A549 (cell line): ENCODE results near the gene WDHD1. TPM values are rescaled to one million over a fixed set of nuclear protein-coding genes. Genes with fewer than 3 reads are reported as not detected.

Experiments used
- ATAC-seq, 2 experiments: fragments of 200-7000 bp in 1 of 2; fragments of >200 bp in 1 of 2; cut with Nextera tagmentation in 1 of 2; cut with Tn5 transposase in 1 of 2; 3 replicates each; pipeline versions ENCODE4 v1.8.0 to v1.9.1; 2018 to 2020; ENCODE audit warnings: mild to moderate bottlenecking in 1 of 2, moderate library complexity in 1 of 2
- CTCF ChIA-PET: fragments of 300-600 bp; sonication (Branson Sonifier 250); formaldehyde crosslinking; extraction: SDS; loops from one replicate; lab custom pipeline; 2021; ENCODE audit warnings: antibody characterized with exemption, inconsistent platforms; lab: Yijun Ruan, JAX
- POLR2A ChIA-PET: fragments of 350-600 bp; formaldehyde crosslinking; extraction: SDS; loops from one replicate; lab custom pipeline; 2021; ENCODE audit warnings: antibody characterized with exemption, inconsistent platforms; lab: Yijun Ruan, JAX
- DNase-seq, 2 experiments: peaks; one replicate each; pipeline versions ENCODE4 v3.0.0 to v3.0.0-alpha.2; 2011 to 2016; ENCODE audit warnings: low read depth in 1 of 2, low spot score in 1 of 2
- FAIRE-seq: peaks from 2 replicates; lab custom pipeline; 2011; peaks lifted over from hg19 to GRCh38; lab: Jason Lieb, UNC
- H3K27ac ChIP-seq, 2 experiments: fragments of >200 bp; sonication (Bioruptor Twin); formaldehyde crosslinking; 3 replicates each; pipeline ENCODE4 v1.5.1; 2016 to 2017
- H3K4me1 ChIP-seq: fragments of >200 bp; sonication (Bioruptor Twin); formaldehyde crosslinking; 3 replicates; pipeline ENCODE4 v1.6.1; 2016
- H3K4me2 ChIP-seq: fragments of >200 bp; sonication (Bioruptor Twin); formaldehyde crosslinking; 3 replicates; pipeline ENCODE4 v1.6.1; 2016
- H3K4me3 ChIP-seq: fragments of >200 bp; sonication (Bioruptor Twin); formaldehyde crosslinking; 3 replicates; pipeline ENCODE4 v1.5.1; 2016
- H3K9me3 ChIP-seq: fragments of >200 bp; sonication (Bioruptor Twin); formaldehyde crosslinking; 3 replicates; pipeline ENCODE4 v1.6.1; 2016
- BCL3 ChIP-seq: fragments of >200 bp; sonication (Bioruptor Twin); formaldehyde crosslinking; IDR thresholded peaks from 3 replicates; pipeline ENCODE4 v1.6.1; 2016
- CBX8 ChIP-seq: fragments of 200-600 bp; sonication (generic); IDR thresholded peaks from 2 replicates; pipeline ENCODE4 v1.6.1; 2016
- CTCF ChIP-seq: fragments of >200 bp; sonication (Bioruptor Twin); formaldehyde crosslinking; IDR thresholded peaks from 3 replicates; pipeline ENCODE4 v1.5.1; 2016
- ELK1 ChIP-seq: fragments of 150-350 bp; IDR thresholded peaks from 2 replicates; pipeline ENCODE4 v1.6.1; 2014; ENCODE audit warnings: low read depth, mild to moderate bottlenecking, low read length
- ESRRA ChIP-seq: fragments of 150-350 bp; IDR thresholded peaks from 2 replicates; pipeline ENCODE4 v1.6.1; 2014; ENCODE audit warnings: mild to moderate bottlenecking, low read length, borderline replicate concordance
- FOSL2 ChIP-seq, 2 experiments: fragments of 450-650 bp in 1 of 2; fragments of >200 bp in 1 of 2; sonication (Bioruptor Twin) in 1 of 2; formaldehyde crosslinking; IDR thresholded peaks; 2 replicates each; pipeline versions ENCODE4 v1.5.0 to v1.6.1; 2016 to 2020; ENCODE audit warnings: mild to moderate bottlenecking in 1 of 2, moderate library complexity in 1 of 2
- GATA3 ChIP-seq: IDR thresholded peaks from 2 replicates; pipeline ENCODE4 v1.6.1; 2012; ENCODE audit warnings: borderline replicate concordance
- HEYL ChIP-seq: fragments of 250-450 bp; sonication (Bioruptor Pico); IDR thresholded peaks from 2 replicates; pipeline ENCODE4 v1.8.0; 2021; ENCODE audit warnings: mild to moderate bottlenecking, moderate library complexity
- HMGXB4 ChIP-seq: fragments of 250-450 bp; sonication (Bioruptor Pico); IDR thresholded peaks from 2 replicates; pipeline ENCODE4 v1.5.0; 2021; ENCODE audit warnings: mild to moderate bottlenecking, moderate library complexity, borderline replicate concordance
- HOXB5 ChIP-seq: fragments of 250-450 bp; sonication (Bioruptor Pico); IDR thresholded peaks from 2 replicates; pipeline ENCODE4 v1.5.0; 2020; ENCODE audit warnings: mild to moderate bottlenecking, moderate library complexity
- JUN ChIP-seq, 2 experiments: fragments of >200 bp; sonication (Bioruptor Twin); formaldehyde crosslinking; IDR thresholded peaks; 2 replicates in 1 of 2; 3 replicates in 1 of 2; pipeline ENCODE4 v1.6.1; 2016 to 2017
- JUNB ChIP-seq: fragments of >200 bp; sonication (Bioruptor Twin); formaldehyde crosslinking; IDR thresholded peaks from 2 replicates; pipeline ENCODE4 v1.6.1; 2016
- KDM1A ChIP-seq: fragments of 200-600 bp; sonication (generic); IDR thresholded peaks from 2 replicates; pipeline ENCODE4 v1.6.1; 2016; ENCODE audit warnings: low read depth, mild to moderate bottlenecking
- MAFK ChIP-seq: fragments of 450-650 bp; IDR thresholded peaks from 2 replicates; pipeline ENCODE4 v1.6.1; 2014; ENCODE audit not compliant: partially characterized antibody
- MAZ ChIP-seq: fragments of 150-350 bp; IDR thresholded peaks from 2 replicates; pipeline ENCODE4 v1.6.1; 2014; ENCODE audit warnings: antibody characterized with exemption, low read depth, low read length, borderline replicate concordance
- NFE2L2 ChIP-seq: fragments of 150-350 bp; conservative IDR thresholded peaks from 2 replicates; pipeline ENCODE4 v1.6.1; 2014; ENCODE audit warnings: low read length
- NPAS2 ChIP-seq: fragments of 250-450 bp; sonication (Bioruptor Pico); IDR thresholded peaks from 2 replicates; pipeline ENCODE4 v1.8.0; 2022; ENCODE audit warnings: mild to moderate bottlenecking, moderate library complexity, borderline replicate concordance
- POLR2AphosphoS2 ChIP-seq: conservative IDR thresholded peaks from 2 replicates; pipeline ENCODE4 v1.6.1; 2012; ENCODE audit warnings: low read length, improper control_type of control experiment, inconsistent platforms
- RARB ChIP-seq: fragments of 250-450 bp; sonication (Bioruptor Pico); IDR thresholded peaks from 2 replicates; pipeline ENCODE4 v1.8.0; 2021; ENCODE audit warnings: mild to moderate bottlenecking, moderate library complexity
- ZC3H11A ChIP-seq: fragments of 450-650 bp; IDR thresholded peaks from 2 replicates; pipeline ENCODE4 v1.6.1; 2014; ENCODE audit warnings: antibody characterized with exemption, mild to moderate bottlenecking
- ZNF302 ChIP-seq: fragments of 250-450 bp; sonication (Bioruptor Pico); IDR thresholded peaks from 2 replicates; pipeline ENCODE4 v1.9.0; 2021; ENCODE audit warnings: inconsistent platforms, mild to moderate bottlenecking, moderate library complexity
- WGBS: methylation state at CpG from one replicate; pipeline ENCODE4 v1.1.6; 2017; ENCODE audit errors: missing lambda C conversion rate; 5-methylcytosine and 5-hydroxymethylcytosine counted together
- polyA plus RNA-seq, 4 experiments: library from polyadenylated mRNA; depleted of rRNA in 3 of 4; stranded (reverse); fragments of >200 nt; fragmentation: RNase III in 1 of 4; extraction: RNeasy Plus Mini Kit Qiagen cat#74134 plus additional on column Dnase treatment in 1 of 4; gene quantifications; 2 replicates in 3 of 4; 3 replicates in 1 of 4; pipeline ENCODE4 v1.2.3, GENCODE V29; 2011 to 2017

The WDHD1 gene
- polyA plus RNA-seq, 2 of the 4 experiments (the other 2 are of a cell fraction): 16.3 to 35.6 TPM

GRCh38 chr14:55051165-55051422, 24.2 kb upstream of the WDHD1 start:
- ChIA-PET POLR2A (interaction anchor here (0.5 to 1.9 kb wide), 23 partner anchors 8 to 305 kb away, joined by 3 to 43 read pairs (median 6); partner anchors contain the start of genes SOCS4 and WDHD1), CTCF (interaction anchor here (0.6 to 3.6 kb wide), 34 partner anchors 9 to 162 kb away, joined by 3 to 28 read pairs (median 6); partner anchors contain the start of genes SOCS4 and WDHD1)
- Histone ChIP-seq H3K9me3 (no peaks in the 10 kb centered on the region), H3K27ac (peak overlapping the region; percentile 98 to 100), H3K4me1 (peaks cover 29% of the 10 kb centered on the region), H3K4me3 (peak overlapping the region; percentile 95), H3K4me2 (peak overlapping the region; percentile 75)
- no peak for DNase-seq
- WGBS: 2% methylated on average over 10 of the region's 10 CpGs
- no peak for FAIRE-seq
- no peak for ATAC-seq
- TF ChIP-seq ZNF302 (CRISPR knock-in tag): no peak
- TF ChIP-seq MAFK: peak; percentile 47
- no peak; a peak in 1 of 5 replicates for TF ChIP-seq JUN (IDR thresholded peaks at IDR 0.05)
- TF ChIP-seq NFE2L2: no peak

GRCh38 chr14:55048900-55049436, 22.1 kb upstream of the WDHD1 start:
- H3K27ac ChIP-seq: no peak overlapping the region
- peaks cover 20% of the 10 kb centered on the region for H3K4me1 ChIP-seq
- no peak overlapping the region for H3K4me3 ChIP-seq
- DNase-seq (no peak), ATAC-seq (no peak), FAIRE-seq (no peak)
- POLR2A ChIA-PET: no interaction called here
- TF ChIP-seq HEYL: no peak
- TF ChIP-seq ZC3H11A: no peak
- no peak for TF ChIP-seq ZNF302 (CRISPR knock-in tag)
- TF ChIP-seq MAZ: no peak
- no peak for TF ChIP-seq CBX8
- TF ChIP-seq GATA3: no peak
- peak; percentile 98 for TF ChIP-seq MAFK
- no peak for TF ChIP-seq RARB (CRISPR knock-in tag)
- CTCF ChIA-PET: interaction anchor here (0.7 kb wide), 1 partner anchor 19 kb away, joined by 3 read pairs; no protein-coding TSS in a partner anchor
- WGBS: 74% methylated on average over 2 of the region's 2 CpGs
- H3K4me2 ChIP-seq: no peak overlapping the region
- H3K9me3 ChIP-seq: no peaks in the 10 kb centered on the region

GRCh38 chr14:55047301-55048053, 20.6 kb upstream of the WDHD1 start:
- Histone ChIP-seq H3K27ac (no peak overlapping the region), H3K9me3 (no peaks in the 10 kb centered on the region), H3K4me1 (peaks cover 7% of the 10 kb centered on the region; the same call in 1 of the 3 replicates), H3K4me3 (no peak overlapping the region), H3K4me2 (no peak overlapping the region)
- ChIA-PET CTCF (interaction anchor here (0.6 to 1.5 kb wide), 2 partner anchors 17 to 415 kb away, joined by 3 read pairs; no protein-coding TSS in a partner anchor), POLR2A (interaction anchor here (0.6 to 2.7 kb wide), 2 partner anchors 20 to 385 kb away, joined by 3 to 8 read pairs; partner anchors contain the start of genes SOCS4 and WDHD1)
- FAIRE-seq: no peak
- WGBS: 92% methylated on average over 5 of the region's 5 CpGs
- no peak for DNase-seq
- no peak for ATAC-seq
- TF ChIP-seq HMGXB4 (CRISPR knock-in tag) (no peak), ELK1 (no peak), BCL3 (no peak), HOXB5 (CRISPR knock-in tag) (no peak), CTCF (no peak), FOSL2 (IDR thresholded peaks at IDR 0.05) (no peak), FOSL2 (CRISPR knock-in tag; IDR thresholded peaks at IDR 0.05) (no peak), ESRRA (no peak), NPAS2 (CRISPR knock-in tag) (no peak), KDM1A (no peak), POLR2AphosphoS2 (no peak), JUNB (no peak)
